GM10847 (cell line): ENCODE data around the gene CNNM2.

Experiments used
- POLR2A ChIP-seq: IDR thresholded peaks from 2 replicates; pipeline ENCODE4 v1.6.1; 2011; ENCODE audit not compliant: insufficient read length; ENCODE audit errors: extremely low read depth

Gene CNNM2

DNA sequence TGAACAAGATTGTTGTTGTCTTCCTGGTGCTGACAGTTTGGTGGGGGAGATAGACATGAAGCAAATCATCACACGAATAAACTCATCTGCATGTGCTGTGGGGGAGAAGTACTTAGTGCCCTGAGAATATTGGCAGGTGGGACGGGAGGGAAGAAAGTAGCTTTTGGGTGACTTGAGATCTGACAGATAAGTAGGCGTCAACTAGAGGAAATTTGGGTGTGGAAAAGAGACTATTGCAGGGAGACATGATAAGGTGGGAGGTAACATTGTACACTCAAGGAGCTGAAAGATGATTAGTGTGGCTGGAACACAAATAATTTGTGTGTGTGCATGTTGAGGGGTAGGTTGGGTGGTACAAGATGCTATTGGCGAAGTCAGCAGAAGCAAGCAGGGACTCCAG is 30.1 kb downstream of the CNNM2 start:
- TF ChIP-seq POLR2A, result no peak

DNA sequence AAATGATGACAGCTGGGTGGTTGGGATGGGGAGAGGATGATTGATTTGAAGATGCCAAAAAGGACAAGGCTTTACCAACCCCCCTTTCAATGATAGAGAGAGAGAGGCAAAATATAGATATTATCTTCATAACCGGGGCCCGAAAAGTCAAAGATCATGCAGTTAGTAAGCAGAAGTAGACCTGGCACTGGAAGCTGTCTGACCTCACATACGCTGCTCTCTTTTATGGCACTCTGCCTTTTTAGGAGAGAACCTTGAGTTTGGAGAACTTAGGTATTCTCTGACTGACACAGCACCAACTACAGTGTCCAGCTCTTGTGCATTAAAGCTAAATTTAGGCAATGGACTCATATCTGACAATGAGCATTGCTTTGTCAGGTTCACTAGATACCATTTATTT is 30.7 kb downstream of the CNNM2 start:
- no peak for TF ChIP-seq POLR2A

DNA sequence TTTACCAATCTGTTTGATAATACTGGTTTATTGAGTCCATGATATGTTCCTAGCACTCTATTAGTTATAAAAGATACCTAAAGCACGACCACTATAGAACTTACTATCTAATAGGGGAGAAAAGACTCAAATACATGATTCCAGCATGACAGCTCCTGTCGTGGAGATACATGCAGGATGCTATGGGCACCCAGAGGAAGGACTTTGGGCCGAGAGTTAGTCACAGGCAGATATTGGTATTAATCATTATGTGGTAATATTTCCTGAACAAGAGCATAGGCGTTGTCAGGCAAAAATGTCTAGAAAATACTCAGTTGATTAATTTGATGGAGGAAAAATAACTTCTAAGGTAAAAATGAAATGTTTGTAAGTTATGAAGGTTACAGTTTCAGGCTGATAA is 31.8 kb downstream of the CNNM2 start:
- no peak for TF ChIP-seq POLR2A

DNA sequence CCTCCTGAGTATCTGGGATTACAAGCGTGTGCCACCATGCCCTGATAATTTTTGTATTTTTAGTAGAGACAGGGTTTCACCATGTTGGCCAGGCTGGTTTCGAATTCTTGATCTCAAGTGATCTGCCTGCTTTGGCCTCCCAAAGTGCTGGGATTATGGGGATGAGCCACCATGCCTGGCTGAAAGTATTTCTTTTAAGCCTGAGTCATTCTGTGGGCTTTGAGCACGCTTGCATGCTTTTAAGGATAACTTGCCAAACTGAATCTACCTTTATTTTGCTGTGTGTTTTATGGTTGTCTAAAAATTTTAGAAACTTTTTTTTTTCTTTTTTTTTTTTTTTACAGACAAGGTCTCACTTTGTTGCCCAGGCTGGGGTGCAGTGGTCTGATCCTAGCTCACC is 33.2 kb downstream of the CNNM2 start:
- TF ChIP-seq POLR2A, result no peak

DNA sequence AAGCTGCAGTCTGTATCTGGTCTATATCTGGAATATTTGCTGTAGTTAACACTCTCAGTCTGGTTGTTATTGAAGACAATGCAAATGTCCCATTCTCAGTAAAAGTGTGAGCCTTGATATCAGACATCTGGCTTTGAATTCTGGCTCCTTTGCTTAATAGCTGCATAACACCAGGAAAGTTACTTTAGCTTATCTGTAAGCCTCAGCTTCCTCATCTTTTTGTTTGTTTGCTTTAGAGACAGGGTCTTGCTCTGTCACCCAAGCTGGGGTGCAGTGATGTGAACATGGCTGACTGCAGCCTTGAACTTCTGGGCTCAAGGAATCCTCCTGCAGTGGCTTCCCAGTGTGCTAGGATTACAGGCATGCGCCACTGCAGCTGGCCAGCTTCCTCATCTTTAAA is 41.3 kb downstream of the CNNM2 start:
- no peak for TF ChIP-seq POLR2A

DNA sequence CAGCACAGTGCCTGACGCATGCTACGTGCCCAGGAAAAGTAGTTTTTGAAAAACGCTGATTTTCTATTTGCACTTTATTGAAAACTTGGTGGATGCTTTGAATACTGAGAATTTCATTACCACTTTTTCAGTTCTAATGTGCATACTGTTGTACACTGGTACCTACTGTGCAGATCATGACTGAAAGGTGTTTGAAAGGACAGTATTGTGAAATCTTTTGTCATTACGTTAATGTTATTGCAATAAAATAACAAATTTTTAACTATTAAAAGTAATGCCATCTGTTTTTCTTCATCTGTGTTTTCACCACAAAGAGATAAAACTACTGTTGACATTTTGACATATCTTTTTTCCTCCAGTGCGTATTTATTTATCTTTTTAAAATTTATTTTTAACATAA is 42.1 kb downstream of the CNNM2 start:
- no peak for TF ChIP-seq POLR2A

DNA sequence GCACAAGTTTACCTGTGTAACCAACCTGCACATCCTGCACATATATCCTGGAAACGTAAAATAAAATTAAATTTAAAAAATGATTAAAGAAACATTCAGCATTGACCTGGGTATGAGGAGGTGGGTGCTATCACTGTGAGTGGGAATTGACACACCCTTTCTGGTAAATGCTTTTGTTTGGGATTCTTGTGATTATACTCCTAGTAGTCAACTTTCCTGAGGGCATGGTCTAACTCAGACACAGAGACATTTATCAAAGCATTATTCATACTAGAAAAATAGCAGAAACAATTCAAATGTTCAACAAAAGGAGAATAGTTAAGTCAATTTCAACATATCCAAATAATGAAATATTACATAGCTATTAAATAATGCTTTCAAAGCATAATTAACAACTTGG is 44.2 kb downstream of the CNNM2 start:
- TF ChIP-seq POLR2A, result no peak

DNA sequence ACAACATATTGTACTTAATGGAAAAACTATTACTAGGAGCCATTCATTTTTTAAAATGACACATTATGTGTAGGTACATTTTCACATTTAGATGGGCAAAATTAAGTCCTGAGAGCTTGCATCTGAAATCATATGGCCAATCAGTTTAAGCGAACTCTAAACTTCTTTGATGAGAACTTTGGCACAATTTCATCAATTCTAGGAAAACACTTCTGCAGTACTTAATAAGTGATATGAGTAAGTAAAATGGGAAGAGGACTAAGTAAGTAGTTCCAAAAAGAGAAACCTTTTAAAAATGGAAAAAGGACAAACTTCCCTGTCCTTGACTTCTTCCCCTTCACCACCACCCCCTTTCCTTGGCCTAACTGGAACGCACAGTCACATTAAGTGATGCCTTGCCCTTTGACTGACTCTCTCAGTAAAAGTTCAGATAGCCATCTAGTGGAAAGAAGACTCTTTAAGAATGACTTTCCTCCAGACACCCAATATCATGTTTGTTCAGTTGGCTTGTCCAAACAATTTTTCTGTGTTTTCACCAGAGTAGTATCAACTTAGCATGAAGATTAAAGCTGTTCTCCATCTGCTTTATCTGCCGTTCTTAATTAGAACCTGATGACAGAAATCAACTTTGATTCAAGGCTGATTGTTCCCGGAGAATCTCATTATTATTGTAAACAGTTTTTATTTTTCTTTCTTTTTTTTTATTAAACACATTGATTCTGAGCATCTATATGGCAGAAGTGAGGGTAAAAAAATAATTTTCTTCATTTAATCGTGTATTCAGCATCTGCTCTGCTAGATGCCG is 45.1 kb downstream of the CNNM2 start:
- no peak for TF ChIP-seq POLR2A

DNA sequence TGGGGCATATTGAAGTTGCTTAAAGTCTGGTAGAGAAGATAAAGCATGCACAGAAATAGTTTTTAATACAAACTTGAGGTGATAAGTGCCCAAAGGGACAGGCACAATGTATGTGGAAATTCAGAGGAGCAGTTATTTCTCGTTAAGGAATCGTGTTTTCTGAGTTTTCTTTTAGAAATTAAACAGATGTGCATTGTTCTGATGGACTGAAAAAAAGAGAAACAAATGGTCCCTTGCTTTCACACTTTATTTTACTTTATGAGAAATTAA is 45.6 kb downstream of the CNNM2 start:
- TF ChIP-seq POLR2A, result no peak

DNA sequence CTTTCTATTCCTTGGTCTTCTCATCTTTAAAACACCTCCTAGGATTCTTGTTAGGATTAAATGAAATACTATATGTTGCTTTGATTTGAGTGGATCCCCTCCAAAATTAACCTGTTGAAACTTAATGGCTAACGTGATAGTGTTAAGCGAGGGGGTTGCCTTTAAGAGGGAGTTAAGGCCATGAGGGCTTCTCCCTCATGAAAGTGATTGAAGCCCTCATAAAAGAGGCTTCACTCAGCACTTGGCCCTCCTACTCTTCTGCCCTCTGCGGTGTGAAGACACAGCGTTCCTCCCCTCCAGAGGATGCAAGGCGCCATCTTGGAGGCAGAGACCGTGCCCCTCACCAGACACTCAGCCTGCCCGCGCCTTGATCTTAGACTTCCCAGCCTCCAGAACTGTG is 46.6 kb downstream of the CNNM2 start:
- no peak for TF ChIP-seq POLR2A

DNA sequence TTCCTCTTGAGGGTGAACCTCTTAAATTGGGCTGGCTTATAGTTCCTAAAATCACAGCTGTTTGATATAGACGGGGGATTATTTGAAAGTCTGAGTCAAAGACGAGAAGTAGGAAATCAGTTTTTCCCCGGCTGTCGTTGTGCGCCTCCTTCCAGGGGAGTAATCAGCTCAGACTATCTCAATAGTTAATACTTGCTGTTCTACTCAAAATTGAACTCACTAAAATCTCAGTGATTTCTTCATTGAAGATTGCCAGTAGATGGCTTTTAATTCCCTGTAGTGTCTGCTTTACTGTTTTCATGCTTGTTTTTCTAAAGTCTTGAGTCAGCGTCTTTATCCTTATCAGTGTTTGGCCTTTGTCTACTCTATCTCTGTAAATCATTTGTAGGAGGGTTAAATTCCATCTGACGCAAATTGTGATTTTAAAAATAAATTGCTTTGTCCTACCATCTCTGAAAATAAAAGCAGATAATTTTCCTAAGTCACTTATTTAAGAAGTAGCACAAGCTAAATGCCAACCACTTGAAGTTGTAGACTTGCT is 47.3 kb downstream of the CNNM2 start:
- no peak for TF ChIP-seq POLR2A

DNA sequence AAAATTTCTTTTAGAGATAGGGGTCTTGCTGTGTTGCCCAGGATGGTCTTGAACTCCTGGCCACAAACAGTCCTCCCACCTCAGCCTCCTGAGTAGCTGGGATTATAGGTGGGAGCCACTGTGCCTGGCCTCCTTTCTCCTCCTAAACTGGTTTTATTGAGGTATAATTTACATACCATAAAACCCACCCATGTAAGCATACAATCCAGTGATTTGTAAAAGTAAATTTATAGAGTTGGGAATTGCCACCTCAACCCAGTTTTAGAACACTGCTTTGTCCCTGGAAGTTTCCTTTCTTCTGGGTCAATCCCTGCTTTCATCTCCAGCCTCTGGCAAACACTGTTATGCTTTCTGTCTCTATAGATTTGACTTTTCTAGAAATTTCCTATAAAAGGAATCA is 49.0 kb downstream of the CNNM2 start:
- TF ChIP-seq POLR2A, result no peak

DNA sequence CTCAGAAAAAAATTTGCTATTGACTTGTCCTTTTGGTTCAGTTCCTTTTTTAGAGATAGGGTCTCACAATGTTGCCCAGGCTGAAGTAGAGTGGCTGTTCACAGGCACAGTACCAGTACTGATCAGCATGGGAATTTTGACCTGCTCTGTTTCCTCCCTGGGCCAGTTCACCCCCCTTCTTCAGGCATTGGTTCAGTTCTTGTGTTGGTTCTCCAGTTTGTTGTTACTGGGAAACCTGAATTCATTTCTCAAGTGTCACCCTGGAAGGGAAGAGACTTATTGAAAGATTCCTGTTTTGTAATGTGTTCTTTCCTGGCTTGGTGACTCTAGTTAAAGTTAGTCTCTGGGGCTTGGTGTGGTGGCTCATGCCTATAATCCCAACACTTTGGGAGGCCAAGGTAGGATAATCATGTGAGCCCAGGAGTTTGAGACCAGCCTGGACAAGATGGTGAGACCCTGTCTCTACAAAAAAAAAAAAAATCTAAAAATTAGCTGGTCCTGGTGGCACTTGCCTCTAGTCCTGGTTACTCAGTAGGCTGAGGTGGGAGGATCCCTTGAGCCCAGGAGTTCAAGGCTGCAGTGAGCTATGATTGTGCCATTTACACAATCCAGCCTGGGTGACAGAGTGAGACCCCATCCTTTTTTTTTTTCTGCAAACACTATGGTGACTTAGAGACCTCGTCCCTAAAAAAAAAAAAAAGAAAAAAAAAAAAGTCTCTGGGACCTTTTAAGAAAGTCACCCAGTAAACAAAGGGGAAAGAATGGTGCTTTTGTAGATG is 52.7 kb downstream of the CNNM2 start:
- TF ChIP-seq POLR2A, result no peak

DNA sequence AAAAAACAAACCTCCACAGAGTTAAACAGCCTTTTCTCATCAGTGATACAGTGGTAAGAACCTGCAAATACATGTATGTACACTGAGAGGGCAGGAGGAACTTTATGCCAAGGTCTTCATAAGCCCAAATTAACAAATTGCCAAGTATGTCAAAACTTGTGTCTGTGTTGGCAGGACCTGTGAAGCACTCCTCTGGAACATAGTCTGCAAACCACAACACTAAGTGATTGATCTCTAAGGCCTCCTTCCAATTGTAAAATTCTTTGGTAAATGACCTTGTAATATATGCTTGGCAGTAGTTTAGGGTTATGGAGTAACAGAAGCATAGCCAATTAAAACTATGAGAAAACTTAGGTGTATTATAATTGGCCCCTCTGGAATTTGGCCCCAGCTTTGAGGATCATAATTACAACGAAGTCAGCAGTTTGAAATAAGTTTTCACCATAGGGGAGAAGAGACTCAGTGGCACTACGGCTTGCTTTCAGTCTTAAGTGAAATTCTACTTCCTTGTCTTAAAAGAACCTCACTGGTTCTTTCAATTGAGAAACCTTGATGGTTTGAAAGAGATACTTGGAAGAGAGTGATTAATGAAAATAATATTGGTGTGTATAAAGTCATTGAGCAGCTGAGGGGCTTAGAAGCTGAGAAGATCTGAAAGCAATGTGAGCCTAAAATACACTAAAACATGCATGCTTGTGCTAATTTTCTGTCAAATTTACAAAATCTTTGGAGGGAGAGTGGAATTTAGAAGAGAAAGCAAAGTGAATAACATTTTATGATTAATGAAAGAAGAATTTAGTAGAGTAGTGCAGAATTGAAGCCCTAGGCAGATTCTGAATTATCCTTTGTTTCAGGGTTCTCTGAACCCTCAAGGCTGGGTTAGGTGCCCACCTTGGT is 57.6 kb downstream of the CNNM2 start:
- no peak for TF ChIP-seq POLR2A

DNA sequence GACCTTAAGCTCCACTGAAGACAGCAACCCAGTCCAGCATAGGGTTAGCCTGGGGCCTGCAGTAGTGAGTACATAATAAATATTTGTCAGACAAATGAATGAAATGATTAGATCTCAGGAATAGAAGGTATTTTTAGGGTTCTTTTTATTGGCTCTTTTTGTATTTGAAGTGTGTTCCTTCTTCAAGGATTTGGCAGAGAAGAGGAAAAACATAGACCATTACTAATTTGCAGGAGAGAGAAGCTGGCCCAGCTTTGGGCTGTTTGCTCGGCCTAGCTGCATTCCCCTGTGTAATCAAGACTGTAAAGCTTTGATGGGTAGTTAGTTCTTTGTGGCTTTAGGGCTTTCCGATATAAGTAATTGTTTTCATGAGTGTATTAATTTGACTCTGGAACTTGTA is 64.2 kb downstream of the CNNM2 start:
- no peak for TF ChIP-seq POLR2A

DNA sequence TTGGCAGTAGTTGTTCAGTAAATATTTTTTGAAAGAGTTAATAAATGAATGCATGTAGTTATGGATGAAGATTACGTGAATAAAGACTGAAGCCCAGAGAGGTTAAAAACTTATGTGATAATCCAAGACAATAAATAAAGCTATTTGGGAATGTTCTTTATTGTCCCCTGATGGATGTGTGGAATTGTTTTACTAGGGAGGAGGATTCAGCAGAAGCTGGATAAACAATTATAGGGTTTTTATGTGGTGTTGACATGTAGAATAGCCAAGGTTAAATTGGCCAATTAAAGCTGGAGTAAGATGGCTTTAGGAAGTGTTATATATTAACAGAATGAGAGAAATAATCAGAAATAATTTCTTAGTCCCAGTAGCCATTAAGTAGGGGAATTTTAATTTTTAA is 66.0 kb downstream of the CNNM2 start:
- no peak for TF ChIP-seq POLR2A
